Upper lobe of left lung (tissue), 4 donors: ENCODE data around the gene GOSR1.
"Not testable (repeated sequence)": the region's sequence is repeated elsewhere in the genome, so short reads cannot be mapped to it uniquely, and the experiment has no call there.

Source experiments
- EP300 ChIP-seq, 4 donors: sonication (generic); formaldehyde crosslinking; IDR thresholded peaks; one replicate each; pipeline ENCODE4 v1.5.1; 2017; ENCODE audit warnings: antibody characterized with exemption in 4 of 4, control low read depth in 2 of 4
- POLR2A ChIP-seq, 4 donors: fragments of 450-650 bp; IDR thresholded peaks; one replicate each; pipeline ENCODE4 v1.5.1; 2016 to 2017; ENCODE audit warnings: antibody characterized with exemption in 4 of 4, mild to moderate bottlenecking in 2 of 4
- POLR2AphosphoS5 ChIP-seq, 2 donors: sonication (generic); formaldehyde crosslinking; IDR thresholded peaks; one replicate each; pipeline ENCODE4 v1.5.1; 2017; ENCODE audit warnings: antibody characterized with exemption in 2 of 2
- TF ChIP-seq, protein P1 (sequence below), 6 experiments: fragments of 450-650 bp in 4 of 6; fragments of 200-600 bp in 2 of 6; sonication (generic) in 2 of 6; IDR thresholded peaks; one replicate each; pipeline ENCODE4 v1.5.1; 2016 to 2019; ENCODE audit warnings: antibody characterized with exemption in 6 of 6

DNA sequence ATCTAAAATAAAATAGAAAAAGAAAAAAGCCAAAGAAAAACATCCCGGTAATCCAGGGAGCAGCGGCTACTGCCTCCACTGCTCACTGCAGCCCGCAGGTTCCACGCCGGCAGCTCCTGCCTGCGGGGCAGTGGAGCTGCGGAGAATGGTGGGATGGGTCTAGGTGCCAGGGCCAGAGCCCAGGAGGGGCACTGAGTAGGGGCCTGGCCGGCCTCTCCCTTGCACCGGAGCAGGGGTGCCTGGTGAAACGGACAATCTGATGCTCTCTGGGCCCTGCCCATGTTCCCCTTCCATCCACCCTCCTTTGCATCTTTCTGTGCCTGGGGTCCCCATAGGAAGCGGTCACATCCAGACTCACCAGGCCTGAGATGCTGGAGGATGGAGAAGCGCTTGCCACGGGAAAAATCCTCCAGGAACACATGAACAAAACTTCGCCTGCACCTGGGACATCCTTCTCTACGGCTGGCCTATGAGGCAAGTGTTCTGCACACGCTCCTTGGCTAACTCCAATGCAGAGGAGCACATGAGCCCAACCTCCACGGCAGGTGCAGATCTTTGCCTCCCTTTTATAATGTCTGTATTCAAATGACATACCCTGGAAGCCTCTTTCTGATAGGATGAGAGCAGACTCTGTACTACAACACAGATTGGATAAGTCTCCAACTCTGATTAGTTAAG, 98.6 kb downstream of the GOSR1 start:
- TF ChIP-seq, protein P1, sequence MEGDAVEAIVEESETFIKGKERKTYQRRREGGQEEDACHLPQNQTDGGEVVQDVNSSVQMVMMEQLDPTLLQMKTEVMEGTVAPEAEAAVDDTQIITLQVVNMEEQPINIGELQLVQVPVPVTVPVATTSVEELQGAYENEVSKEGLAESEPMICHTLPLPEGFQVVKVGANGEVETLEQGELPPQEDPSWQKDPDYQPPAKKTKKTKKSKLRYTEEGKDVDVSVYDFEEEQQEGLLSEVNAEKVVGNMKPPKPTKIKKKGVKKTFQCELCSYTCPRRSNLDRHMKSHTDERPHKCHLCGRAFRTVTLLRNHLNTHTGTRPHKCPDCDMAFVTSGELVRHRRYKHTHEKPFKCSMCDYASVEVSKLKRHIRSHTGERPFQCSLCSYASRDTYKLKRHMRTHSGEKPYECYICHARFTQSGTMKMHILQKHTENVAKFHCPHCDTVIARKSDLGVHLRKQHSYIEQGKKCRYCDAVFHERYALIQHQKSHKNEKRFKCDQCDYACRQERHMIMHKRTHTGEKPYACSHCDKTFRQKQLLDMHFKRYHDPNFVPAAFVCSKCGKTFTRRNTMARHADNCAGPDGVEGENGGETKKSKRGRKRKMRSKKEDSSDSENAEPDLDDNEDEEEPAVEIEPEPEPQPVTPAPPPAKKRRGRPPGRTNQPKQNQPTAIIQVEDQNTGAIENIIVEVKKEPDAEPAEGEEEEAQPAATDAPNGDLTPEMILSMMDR (IDR thresholded peaks at IDR 0.05) = not testable (repeated sequence)
- TF ChIP-seq POLR2A, EP300, POLR2AphosphoS5 (IDR thresholded peaks at IDR 0.05): not testable (repeated sequence)
